Skin epidermis (tissue), 12 donors: ENCODE data around the gene PTGER1.

Source experiments
- H3K27ac ChIP-seq, 21 experiments: fragments of 200-600 bp; sonication (generic) in 11 of 21; one replicate each; pipeline ENCODE4 v1.5.0; 2020; ENCODE audit warnings: mild to moderate bottlenecking in 3 of 21, inconsistent platforms in 2 of 21, moderate library complexity in 2 of 21
- H3K4me3 ChIP-seq, 7 experiments: fragments of 200-600 bp; sonication (generic) in 2 of 7; one replicate each; pipeline ENCODE4 v1.5.0; 2020; ENCODE audit warnings: inconsistent platforms in 2 of 7, mild to moderate bottlenecking in 2 of 7, moderate library complexity in 1 of 7

The PTGER1 gene

DNA sequence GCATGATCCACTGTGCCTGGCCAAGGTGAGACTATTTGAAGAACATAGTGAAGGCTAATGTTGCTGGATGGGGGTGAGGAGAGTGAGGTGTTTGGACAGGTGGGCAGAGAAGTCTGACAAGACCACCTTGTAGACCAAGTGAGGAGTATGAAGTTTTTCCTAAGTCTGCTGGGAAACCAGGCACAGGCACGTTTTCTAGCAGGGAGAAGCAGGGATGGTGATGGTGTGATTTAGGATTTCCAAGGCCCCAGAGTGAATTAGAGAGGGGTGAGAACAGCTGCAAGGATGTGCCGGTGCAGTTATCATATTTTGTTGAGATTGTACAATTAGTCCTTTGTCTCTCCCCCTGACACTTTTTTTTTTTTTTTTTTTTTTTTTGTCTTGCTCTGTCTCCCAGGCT is 47.7 kb downstream of the PTGER1 start:
- Histone ChIP-seq H3K4me3 (no peak overlapping the region), H3K27ac (no peak overlapping the region)

DNA sequence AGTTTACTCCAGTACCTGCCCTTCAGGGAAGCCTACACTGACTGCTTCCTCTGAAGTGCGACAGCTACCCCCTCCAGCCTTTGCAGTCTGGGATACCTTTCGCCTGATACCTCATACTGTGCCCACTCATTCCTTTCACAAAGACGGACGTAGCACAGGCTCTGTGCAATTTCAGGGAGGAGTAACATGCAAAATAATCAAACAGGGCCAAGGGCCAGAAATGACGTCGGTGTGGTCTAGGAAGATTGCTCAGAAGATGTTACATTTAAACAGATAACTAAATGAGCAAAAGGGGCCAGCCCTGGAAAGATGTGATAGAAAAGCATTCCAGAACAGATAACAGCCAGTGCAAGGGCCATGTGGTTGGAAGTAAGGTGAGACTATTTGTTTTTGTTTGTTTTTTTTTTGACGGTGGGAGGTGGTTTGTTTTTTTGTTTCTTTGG is 49.4 kb downstream of the PTGER1 start:
- H3K27ac ChIP-seq: no peak overlapping the region
- H3K4me3 ChIP-seq: no peak overlapping the region
